Rectal smooth muscle tissue (tissue), 1 donor: ENCODE results near the gene VPS41.
"Not testable (repeated sequence)": the region's sequence is repeated elsewhere in the genome, so short reads cannot be mapped to it uniquely, and the experiment has no call there.

ENCODE experiments used
- H3K27ac ChIP-seq: one replicate; pipeline ENCODE4 v1.7.0; 2013; ENCODE audit warnings: low read depth, low read length, inconsistent platforms
- H3K27me3 ChIP-seq: one replicate; pipeline ENCODE4 v1.7.0; 2013; ENCODE audit warnings: low read length; ENCODE audit not compliant: control insufficient read depth, insufficient read depth
- H3K36me3 ChIP-seq: one replicate; pipeline ENCODE4 v1.7.0; 2013; ENCODE audit warnings: low read length; ENCODE audit not compliant: control insufficient read depth, insufficient read depth
- H3K4me1 ChIP-seq: one replicate; pipeline ENCODE4 v1.7.0; 2013; ENCODE audit warnings: low read length; ENCODE audit not compliant: control insufficient read depth, insufficient read depth
- H3K4me3 ChIP-seq: one replicate; pipeline ENCODE4 v1.7.0; 2013; ENCODE audit warnings: low read length
- H3K9ac ChIP-seq: one replicate; pipeline ENCODE4 v1.7.0; 2013; ENCODE audit warnings: low read length

Gene VPS41

DNA sequence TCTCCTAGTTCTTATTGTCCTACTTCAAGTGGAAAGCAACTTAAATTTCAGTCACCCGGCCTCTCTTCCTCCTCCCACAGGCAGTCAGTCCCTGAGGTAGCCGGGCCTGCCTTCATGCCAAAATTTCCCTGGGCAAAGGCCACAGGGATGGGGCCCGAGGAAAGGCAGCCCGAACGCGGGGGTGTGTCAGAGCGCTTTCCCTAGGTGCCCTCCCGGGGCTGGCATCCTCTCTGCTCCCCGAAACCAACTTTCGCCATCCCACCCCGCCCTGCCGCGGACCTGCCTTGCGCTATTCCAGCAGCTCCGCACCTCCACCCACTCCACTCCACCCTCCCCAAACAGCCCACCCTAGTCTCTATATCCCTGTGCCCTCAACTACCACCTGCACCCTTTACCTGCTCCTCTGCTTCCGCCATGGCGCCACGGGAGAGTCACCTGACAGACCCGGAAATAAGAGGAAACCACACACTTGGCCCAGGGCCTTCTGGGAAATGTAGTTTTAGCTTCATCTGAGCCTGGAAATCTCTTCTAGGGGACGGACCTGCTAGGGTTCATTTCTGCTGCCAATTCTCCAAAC lies at the start of gene VPS41:
Gene VPS41 (minus strand): TSS at position 433 of the 577 bp plus-strand sequence. CDS start 17 bp downstream, at position 416.
- H3K4me3 ChIP-seq: peak within 1 kb of the TSS; percentile 90
- H3K36me3 ChIP-seq: no peaks in the 10 kb centered on the region
- no peaks in the 10 kb centered on the region for H3K27me3 ChIP-seq
- H3K9ac ChIP-seq: peak within 1 kb of the TSS; percentile 18
- H3K27ac ChIP-seq: no peak within 1 kb of the TSS
- H3K4me1 ChIP-seq: no peaks in the 10 kb centered on the region

DNA sequence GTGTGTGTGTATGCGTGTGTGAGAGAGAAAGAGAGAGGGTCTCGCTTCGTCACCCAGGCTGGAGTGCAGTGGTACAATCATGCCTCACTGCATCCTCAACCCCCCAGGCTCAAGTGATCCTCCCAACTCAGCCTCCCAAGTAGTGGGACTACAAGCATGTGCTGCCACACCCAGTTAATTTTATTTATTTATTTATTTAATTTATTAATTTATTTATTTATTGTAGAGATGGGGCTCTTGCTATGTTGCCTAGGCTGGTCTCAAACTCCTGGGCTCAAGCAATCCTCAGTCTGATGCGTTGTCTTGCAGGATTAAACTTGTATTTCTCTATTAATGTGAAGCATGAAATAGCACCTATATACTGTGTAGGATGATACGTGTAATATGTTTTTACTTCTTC lies 46.9 kb upstream of the VPS41 start:
- Histone ChIP-seq H3K27ac (no peak overlapping the region), H3K4me1 (no peaks in the 10 kb centered on the region), H3K36me3 (no peaks in the 10 kb centered on the region), H3K27me3 (no peaks in the 10 kb centered on the region), H3K9ac (no peak overlapping the region), H3K4me3 (no peak overlapping the region)

- Histone ChIP-seq H3K4me1 (no peaks in the 10 kb centered on the region), H3K9ac (no peak overlapping the region), H3K27me3 (no peaks in the 10 kb centered on the region), H3K27ac (no peak overlapping the region), H3K36me3 (no peaks in the 10 kb centered on the region), H3K4me3 (no peak overlapping the region)
Measured at GRCh38 chr7:38953971-38954370, 45.0 kb upstream of the VPS41 start.

DNA sequence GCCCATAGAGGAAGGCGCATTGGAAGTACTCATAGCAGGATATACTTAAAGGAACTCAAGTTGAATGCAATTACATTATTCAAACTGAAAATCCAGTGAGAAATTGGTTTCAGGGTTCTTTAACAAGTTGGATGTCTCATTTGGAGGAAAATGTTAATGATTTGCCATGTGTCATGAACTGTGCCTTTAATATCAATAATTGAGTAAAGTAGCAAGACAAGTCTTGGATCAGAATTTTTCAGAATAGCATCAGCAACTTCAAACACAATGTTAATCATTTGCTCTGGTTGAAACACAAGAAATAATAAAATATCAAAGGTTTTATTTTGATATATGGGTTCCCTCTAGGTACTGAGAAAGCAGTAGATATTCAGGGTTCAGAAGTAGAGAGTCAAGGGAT lies 44.2 kb upstream of the VPS41 start:
- Histone ChIP-seq H3K27ac (no peak overlapping the region), H3K9ac (no peak overlapping the region), H3K4me3 (no peak overlapping the region), H3K27me3 (no peaks in the 10 kb centered on the region), H3K36me3 (no peaks in the 10 kb centered on the region), H3K4me1 (no peaks in the 10 kb centered on the region)

- Histone ChIP-seq H3K4me1 (no peaks in the 10 kb centered on the region), H3K27ac (no peak overlapping the region), H3K36me3 (no peaks in the 10 kb centered on the region), H3K27me3 (no peaks in the 10 kb centered on the region), H3K4me3 (no peak overlapping the region), H3K9ac (no peak overlapping the region)
Measured at GRCh38 chr7:38951213-38951612, 42.2 kb upstream of the VPS41 start.

DNA sequence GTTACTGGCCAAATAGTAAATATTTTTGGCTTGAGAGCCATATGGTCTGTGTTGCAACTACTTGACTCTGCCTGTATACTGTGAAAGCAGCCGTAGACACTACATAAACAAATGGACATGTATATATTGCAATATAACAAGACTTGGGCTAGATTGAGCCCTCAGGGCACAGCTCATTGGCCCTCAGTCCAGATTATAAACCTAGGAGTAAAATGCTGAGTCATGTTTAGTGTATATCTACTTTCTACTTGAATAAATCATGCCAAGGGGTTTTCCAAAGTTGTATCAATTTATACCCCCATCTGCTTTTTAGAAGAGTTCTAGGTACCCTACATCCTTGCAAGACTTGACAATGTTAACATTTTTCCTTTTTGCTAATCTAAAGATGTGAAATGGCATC lies 41.3 kb upstream of the VPS41 start:
- Histone ChIP-seq H3K4me1 (no peaks in the 10 kb centered on the region), H3K9ac (no peak overlapping the region), H3K36me3 (no peaks in the 10 kb centered on the region), H3K27ac (no peak overlapping the region), H3K4me3 (no peak overlapping the region), H3K27me3 (no peaks in the 10 kb centered on the region)

DNA sequence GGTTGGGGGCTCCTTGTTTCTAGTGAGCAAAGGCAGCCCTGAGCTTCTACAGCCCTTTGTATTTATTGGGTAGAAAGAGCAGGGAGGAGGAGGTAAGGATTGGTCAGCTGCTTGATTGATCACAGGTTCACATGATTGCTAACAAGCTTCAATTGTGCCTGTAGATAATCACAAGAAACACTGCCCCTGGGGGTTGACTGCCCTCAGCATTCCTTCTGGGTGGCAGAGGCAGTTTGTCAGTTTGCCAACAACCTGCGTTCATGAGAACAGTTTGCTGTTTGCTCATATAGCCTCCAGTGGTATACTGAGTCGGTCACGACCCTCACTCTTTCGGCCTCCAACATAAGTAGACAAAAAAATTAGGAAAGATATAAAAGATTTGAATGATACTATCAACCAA lies 38.5 kb upstream of the VPS41 start:
- not testable (repeated sequence) for H3K4me1 ChIP-seq

GRCh38 chr7:38942431-38943051 lies 33.5 kb upstream of the VPS41 start:
- no peaks in the 10 kb centered on the region for H3K27me3 ChIP-seq

More for the DNA sequence above, 38.5 kb upstream of the VPS41 start:
- H3K4me3 ChIP-seq, H3K27ac ChIP-seq, H3K9ac ChIP-seq, H3K27me3 ChIP-seq, H3K36me3 ChIP-seq: not testable (repeated sequence)

GRCh38 chr7:38940774-38941173 lies 31.8 kb upstream of the VPS41 start:
- Histone ChIP-seq H3K27me3 (no peaks in the 10 kb centered on the region), H3K36me3 (no peaks in the 10 kb centered on the region), H3K4me3 (no peak overlapping the region), H3K9ac (no peak overlapping the region), H3K4me1 (no peaks in the 10 kb centered on the region), H3K27ac (no peak overlapping the region)

More at GRCh38 chr7:38942431-38943051, 33.5 kb upstream of the VPS41 start:
- Histone ChIP-seq H3K36me3 (no peaks in the 10 kb centered on the region), H3K4me1 (no peaks in the 10 kb centered on the region), H3K4me3 (no peak overlapping the region), H3K27ac (no peak overlapping the region), H3K9ac (no peak overlapping the region)

DNA sequence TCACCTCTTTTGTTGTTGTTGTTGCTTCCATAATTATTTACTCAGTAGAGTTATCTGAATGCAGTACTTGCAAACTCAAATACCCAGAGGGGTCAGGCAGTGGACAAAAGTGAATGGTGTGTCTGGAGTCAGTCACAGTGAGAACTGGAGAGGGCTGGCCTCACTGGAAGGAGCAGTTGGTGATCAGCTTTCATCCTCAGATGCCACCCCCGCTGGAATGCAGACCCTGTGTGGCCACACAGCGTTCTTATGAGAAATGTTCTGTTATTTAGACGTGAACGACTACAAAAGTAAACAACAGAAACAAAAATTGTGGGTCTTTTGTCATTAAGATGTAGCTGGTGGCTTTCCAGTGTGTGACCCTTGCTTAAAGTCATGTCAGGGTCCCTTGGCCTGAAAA lies 29.6 kb upstream of the VPS41 start:
- Histone ChIP-seq H3K27me3 (no peaks in the 10 kb centered on the region), H3K27ac (no peak overlapping the region), H3K36me3 (no peaks in the 10 kb centered on the region), H3K4me3 (no peak overlapping the region), H3K4me1 (no peaks in the 10 kb centered on the region), H3K9ac (no peak overlapping the region)

GRCh38 chr7:38938001-38938485 lies 29.1 kb upstream of the VPS41 start:
- Histone ChIP-seq H3K27ac (no peak overlapping the region), H3K27me3 (no peaks in the 10 kb centered on the region), H3K9ac (no peak overlapping the region), H3K36me3 (no peaks in the 10 kb centered on the region), H3K4me3 (no peak overlapping the region), H3K4me1 (no peaks in the 10 kb centered on the region)

GRCh38 chr7:38936641-38937040 lies 27.6 kb upstream of the VPS41 start:
- Histone ChIP-seq H3K36me3 (no peaks in the 10 kb centered on the region), H3K27me3 (no peaks in the 10 kb centered on the region), H3K4me3 (no peak overlapping the region), H3K4me1 (no peaks in the 10 kb centered on the region), H3K9ac (no peak overlapping the region), H3K27ac (no peak overlapping the region)

DNA sequence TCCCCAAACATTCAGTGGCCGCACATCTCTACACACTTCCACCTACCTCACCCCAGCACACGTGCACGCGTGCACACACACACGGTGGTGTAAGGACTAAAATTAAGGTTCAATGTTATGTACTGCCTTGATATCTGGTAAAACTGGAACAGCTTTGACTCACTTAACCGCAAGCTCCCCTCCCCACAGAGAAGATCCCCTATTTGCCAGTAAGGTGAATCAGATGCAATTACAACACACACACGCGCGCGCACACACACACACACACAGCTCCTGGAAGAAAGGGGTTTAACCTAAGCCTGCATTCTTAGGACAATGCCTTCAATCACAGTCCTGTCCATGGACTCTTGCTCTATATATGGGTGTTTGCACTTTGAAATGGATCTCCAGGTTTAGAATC lies 25.5 kb upstream of the VPS41 start:
- no peaks in the 10 kb centered on the region for H3K27me3 ChIP-seq
- H3K4me3 ChIP-seq: no peak overlapping the region
- no peak overlapping the region for H3K27ac ChIP-seq
- no peak overlapping the region for H3K9ac ChIP-seq
- no peaks in the 10 kb centered on the region for H3K36me3 ChIP-seq
- no peaks in the 10 kb centered on the region for H3K4me1 ChIP-seq
